ENCODE measurements around the gene SLN.

DNA sequence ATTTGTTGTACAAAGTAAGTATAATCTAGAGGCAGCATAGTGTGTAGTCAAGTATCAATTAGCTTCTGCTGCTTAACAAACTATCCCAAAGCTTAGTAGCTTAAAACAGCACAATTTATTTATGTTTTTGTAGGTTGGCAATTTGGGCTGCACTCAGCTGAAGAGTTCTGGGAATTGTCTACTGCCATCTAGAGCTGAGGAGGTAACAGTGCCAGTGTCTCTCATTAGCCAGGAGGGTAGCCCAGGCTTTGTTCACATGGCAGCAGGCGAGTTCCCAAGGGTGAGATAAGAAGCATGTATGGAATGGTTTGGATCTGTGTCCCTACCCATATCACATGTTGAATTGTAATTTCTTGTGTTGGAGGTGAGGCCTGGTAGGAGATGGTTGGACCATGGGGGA is 45.8 kb upstream of the SLN start:
- TF ChIP-seq, protein P1, sequence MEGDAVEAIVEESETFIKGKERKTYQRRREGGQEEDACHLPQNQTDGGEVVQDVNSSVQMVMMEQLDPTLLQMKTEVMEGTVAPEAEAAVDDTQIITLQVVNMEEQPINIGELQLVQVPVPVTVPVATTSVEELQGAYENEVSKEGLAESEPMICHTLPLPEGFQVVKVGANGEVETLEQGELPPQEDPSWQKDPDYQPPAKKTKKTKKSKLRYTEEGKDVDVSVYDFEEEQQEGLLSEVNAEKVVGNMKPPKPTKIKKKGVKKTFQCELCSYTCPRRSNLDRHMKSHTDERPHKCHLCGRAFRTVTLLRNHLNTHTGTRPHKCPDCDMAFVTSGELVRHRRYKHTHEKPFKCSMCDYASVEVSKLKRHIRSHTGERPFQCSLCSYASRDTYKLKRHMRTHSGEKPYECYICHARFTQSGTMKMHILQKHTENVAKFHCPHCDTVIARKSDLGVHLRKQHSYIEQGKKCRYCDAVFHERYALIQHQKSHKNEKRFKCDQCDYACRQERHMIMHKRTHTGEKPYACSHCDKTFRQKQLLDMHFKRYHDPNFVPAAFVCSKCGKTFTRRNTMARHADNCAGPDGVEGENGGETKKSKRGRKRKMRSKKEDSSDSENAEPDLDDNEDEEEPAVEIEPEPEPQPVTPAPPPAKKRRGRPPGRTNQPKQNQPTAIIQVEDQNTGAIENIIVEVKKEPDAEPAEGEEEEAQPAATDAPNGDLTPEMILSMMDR (IDR thresholded peaks at IDR 0.05), result no peak
- no peak for TF ChIP-seq POLR2A (IDR thresholded peaks at IDR 0.05)
